Measurements from ENCODE around the gene LTBP3.
A peak's percentile ranks its signal among the peaks of the same experiment; 100 is the strongest.

The LTBP3 gene

GRCh38 chr11:65553301-65554001 lies 4.7 kb downstream of the LTBP3 start:
- no peak for DNase-seq (ENCODE audit: low spot score)
- ChIA-PET CTCF (no interaction called here), POLR2A (ENCODE audit: low non-redundant PET) (no interaction called here)
- no peak overlapping the region for H3K27ac ChIP-seq
- TF ChIP-seq CTCF (conservative IDR thresholded peaks at IDR 0.05; ENCODE audit: low read depth), result no peak

- H3K27ac ChIP-seq, result no peak overlapping the region
- no peak for DNase-seq (ENCODE audit: low spot score)
- ChIA-PET POLR2A (ENCODE audit: low non-redundant PET) (no interaction called here), CTCF (interaction anchor here (0.5 to 2.2 kb wide), 10 partner anchors 8 to 272 kb away, joined by 3 to 12 read pairs (median 3); no protein-coding TSS in a partner anchor)
- TF ChIP-seq CTCF (conservative IDR thresholded peaks at IDR 0.05; ENCODE audit: low read depth), result 0 out of 2 replicates have a peak, but pooled peaks have one; percentile 5
These were observed 5.7 kb downstream of the LTBP3 start for GRCh38 chr11:65552388-65552951.

- TF ChIP-seq CTCF (conservative IDR thresholded peaks at IDR 0.05; ENCODE audit: low read depth), result peak; percentile 54; the same call in 1 of the 2 replicates
- CTCF ChIA-PET, result interaction anchor here (0.5 to 2.2 kb wide), 12 partner anchors 9 to 271 kb away, joined by 3 to 12 read pairs (median 3); no protein-coding TSS in a partner anchor
- no peak overlapping the region for H3K27ac ChIP-seq
- no peak for DNase-seq (ENCODE audit: low spot score)
- POLR2A ChIA-PET (ENCODE audit: low non-redundant PET), result no interaction called here
These were observed 6.4 kb downstream of the LTBP3 start for GRCh38 chr11:65551572-65552387.

GRCh38 chr11:65549096-65549495 lies 9.1 kb downstream of the LTBP3 start:
- ChIA-PET POLR2A (ENCODE audit: low non-redundant PET) (no interaction called here), CTCF (interaction anchor here (0.6 to 1.4 kb wide), 3 partner anchors 10 to 23 kb away, joined by 3 to 4 read pairs (median 4); no protein-coding TSS in a partner anchor)
- DNase-seq (ENCODE audit: low spot score), result no peak
- H3K27ac ChIP-seq, result no peak overlapping the region
- no peak for TF ChIP-seq CTCF (conservative IDR thresholded peaks at IDR 0.05; ENCODE audit: low read depth)

GRCh38 chr11:65548395-65548794 lies 9.8 kb downstream of the LTBP3 start:
- DNase-seq (ENCODE audit: low spot score), result no peak
- POLR2A ChIA-PET (ENCODE audit: low non-redundant PET), result no interaction called here
- no peak overlapping the region for H3K27ac ChIP-seq
- CTCF ChIA-PET, result interaction anchor here (0.6 to 1.4 kb wide), 4 partner anchors 11 to 1099 kb away, joined by 3 to 4 read pairs (median 3); no protein-coding TSS in a partner anchor
- TF ChIP-seq CTCF (conservative IDR thresholded peaks at IDR 0.05; ENCODE audit: low read depth), result no peak

All from RWPE1 (cell line).